T-helper 22 cell (primary cell): ENCODE measurements around the gene ANO1.

Experiments used
- DNase-seq: peaks from one replicate; pipeline ENCODE4 v3.0.0-alpha.2; 2020; ENCODE audit warnings: low read depth

Gene ANO1

DNA sequence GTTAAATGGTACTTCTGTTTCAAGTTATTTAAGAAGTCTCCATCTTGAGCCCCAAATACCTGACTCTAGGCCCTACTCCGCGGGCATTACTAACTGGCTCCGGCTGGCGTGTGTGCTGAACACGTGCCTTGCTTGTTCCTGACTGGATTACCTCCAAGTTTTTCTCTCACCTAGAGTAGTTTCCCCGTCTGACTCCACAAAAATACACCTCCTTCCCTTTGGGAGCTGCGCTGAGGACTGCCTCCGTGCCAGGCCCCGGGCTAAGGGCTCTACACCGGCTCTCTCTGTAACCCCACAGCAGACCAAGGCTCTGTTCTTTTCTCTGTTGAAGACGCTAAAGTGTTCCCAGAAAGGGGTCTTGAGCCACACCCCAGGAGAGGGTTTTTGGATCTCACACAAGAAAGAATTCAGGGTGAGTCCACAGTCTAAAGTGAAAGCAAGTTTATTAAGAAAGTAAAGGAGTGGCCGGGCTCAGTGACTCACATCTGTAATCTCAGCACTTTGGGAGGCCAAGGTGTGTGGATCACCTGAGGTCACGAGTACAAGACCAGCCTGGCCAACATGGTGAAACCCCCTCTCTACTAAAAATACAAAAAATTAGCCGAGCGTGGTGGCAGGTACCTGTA, 61.8 kb downstream of the ANO1 start:
- DNase-seq, result no peak

DNA sequence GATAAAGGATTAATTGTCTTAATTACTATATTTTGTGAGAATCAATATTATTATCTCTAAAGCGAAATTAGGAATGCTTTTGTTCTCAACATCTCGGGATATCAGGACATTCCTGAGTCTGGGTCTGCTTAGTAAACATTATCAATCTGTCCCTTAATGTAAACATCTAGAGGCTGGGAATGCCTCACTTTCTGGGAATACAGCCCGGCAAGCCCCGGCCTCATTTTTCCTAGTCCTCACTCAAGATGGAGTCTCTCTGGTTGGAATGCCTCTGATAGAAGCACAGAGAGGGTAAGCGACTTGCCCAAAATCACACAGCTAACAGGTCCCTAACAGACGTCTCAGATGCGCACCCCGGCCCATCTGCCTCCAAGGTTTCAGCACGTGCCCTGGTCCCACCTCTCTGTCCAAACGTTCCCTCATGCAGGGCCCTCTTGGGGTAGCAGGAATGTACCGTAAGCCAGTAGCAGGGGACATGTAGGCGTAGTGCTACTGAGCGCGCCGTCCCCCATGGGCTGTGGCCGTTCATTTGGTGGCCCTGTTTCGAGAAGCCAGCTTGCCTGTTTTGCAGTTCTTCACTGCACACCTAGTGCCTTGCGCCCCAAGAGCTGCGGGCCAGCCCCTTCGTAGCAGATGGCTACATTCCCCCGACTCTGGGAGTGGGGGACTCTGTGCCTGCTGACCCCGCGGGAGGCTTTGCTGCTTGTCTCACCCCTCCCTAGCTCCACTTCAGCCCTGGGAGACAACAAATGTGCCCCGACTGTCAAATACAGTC, 62.8 kb downstream of the ANO1 start:
- DNase-seq, result no peak

DNA sequence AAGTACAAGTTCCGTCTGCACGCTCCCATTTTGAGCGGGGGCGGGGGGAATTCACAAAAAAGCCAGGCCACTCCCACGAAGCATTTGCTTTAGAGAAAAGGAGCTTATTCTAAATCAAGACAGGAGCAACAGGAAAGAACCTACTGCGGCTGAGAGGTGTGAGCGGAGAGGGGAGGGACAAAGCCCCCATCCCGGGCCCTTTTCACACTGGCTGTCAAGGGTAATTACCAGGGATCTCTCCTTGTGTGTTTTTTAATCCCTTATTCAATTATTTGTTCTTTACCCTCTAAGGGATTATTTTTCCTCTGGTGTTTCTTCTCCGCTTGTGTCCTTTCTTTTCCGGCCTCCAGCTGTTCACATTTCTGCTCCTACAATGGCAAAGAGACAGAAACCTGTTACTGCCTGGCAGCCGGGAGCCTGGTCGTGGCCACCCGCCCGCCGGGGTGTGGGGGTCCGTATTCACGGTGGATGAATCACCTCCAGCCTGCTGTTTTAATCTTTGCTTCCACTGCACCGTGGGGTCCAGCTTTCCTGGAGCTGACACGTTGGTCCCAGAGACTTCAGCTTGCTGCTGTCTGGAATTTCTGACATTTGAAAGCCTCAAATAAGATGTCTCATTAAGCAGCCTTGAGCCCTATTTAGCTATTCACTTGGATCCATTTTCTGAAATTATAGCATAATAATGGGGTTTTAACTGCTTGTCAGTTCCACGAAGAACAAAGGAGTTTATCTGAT, 63.5 kb downstream of the ANO1 start:
- DNase-seq, result no peak

- DNase-seq, result no peak
Measured at GRCh38 chr11:70142221-70142875, 64.2 kb downstream of the ANO1 start.

GRCh38 chr11:70144262-70144661, 66.1 kb downstream of the ANO1 start:
- no peak for DNase-seq

DNA sequence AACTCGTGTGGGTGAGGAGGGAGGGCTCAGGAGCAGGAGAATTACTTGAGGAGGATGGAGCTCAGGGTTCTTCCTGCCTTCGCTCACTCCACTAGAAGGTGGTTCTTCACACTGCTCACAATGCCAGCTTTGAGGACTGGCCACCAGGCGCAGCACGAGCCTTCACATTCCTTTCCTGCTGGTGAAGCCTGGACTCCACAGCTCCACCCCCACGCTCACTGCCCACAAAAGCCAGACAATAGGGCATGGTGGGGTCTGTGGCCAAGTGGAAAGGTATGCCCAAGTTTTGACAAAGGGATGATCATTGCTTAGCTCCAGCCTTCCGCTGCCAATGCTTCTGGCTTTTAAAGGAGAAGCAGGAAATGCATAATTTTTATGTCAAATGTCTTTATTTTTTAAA, 67.0 kb downstream of the ANO1 start:
- no peak for DNase-seq

DNA sequence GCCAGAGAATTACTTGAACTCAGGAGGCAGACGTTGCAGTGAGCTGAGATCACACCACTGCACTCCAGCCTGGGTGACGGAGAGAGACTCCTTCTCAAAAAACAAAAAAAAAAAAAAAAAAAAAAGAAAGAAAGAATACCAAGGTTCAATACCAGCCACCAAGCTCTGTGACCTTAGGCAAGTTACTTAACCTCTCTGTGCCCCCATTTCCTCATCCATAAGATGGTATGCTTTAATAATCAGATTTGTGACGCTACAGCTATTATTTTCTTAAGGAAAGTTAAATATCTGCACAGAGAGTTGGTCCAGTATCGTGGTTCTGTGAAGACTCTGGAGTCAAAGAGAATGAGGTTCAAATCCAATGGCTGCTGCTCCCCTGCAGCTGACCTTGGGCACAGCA, 67.7 kb downstream of the ANO1 start:
- no peak for DNase-seq

DNA sequence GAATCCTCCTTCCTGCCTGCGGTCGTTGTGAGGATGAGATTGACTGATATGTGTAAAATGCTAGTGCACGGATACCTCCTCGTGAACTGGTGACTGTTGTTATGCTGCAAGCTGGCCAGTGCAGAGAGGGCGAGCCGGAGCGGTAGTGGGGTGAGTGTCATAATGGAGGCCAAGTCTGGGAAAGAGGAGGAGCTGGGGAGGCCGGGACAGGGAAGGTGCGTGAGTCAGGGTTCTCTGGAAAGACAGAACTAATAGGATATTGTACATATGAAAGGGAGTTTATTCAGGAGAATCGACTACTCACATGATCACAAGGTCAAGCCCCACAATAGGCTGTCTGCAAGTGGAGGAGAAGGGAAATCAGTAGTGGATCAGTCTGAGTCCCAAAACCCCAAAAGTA, 68.2 kb downstream of the ANO1 start:
- DNase-seq, result no peak

DNA sequence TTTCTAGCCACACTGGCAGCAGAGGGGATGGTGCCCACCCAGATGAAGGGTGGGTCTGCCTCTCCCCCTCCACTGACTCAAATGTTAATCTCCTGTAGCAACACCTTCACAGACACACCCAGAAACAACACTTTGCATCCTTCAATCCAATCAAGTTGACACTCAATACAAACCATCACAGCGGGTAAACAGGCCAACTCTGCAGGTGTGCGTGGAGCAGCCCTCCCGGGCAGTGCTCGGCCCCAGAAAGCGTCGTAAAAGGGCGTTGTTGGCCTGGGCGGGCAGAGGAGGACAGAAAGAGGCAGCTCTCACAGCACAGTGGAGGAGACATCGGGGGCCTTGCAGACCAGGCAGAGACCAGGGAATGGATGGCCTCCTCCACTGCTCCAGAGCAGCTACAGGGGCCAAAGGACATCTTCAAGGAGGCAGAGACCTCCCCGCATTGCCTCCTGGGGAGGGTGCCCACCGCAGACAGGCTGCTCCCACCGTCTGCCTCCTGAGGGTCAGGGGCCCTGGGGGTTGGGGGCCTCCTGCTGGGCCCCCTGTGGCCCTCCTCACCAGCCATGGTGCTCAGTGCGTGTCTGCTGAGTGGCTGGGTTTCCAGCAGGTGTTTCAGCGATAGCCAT, 68.9 kb downstream of the ANO1 start:
- no peak for DNase-seq

DNA sequence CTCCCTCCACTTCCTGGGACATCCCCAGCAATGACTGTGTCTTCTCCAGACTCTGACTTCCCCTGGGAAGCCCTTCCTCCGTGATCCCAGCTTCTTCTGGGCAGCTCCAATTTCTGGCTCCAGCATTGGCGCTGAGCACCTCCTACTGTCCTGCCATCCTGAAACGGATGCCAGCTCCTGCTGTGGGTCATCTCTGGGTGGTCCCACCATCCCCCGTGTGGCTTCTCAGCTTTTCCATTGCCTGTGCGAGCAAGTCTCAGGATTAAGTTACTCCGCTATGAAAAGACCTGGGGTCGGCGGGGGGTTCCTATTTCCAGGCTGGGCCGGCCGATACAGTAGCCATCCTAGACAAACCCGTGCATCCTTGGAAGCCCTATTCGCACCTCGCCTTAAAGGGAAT, 69.6 kb downstream of the ANO1 start:
- no peak for DNase-seq

DNA sequence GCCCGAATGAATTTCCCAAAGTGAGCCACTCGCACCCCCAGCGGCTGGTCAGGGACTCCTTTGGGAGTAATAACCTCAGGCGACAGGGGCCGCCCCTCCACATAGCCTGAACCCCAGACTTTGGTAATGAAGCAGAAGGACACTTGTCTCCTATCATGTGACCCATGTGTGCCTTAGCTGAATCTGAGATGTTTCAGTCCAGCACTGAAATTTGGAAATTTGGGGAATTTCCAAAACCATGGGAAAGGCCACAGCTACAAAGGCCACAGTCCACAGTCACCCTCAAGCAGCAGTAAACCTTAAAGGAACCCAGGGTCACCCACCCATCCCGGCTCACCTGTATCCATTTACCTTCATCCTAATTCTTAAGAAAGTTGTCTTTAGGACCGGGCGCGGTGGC, 73.6 kb downstream of the ANO1 start:
- no peak for DNase-seq

DNA sequence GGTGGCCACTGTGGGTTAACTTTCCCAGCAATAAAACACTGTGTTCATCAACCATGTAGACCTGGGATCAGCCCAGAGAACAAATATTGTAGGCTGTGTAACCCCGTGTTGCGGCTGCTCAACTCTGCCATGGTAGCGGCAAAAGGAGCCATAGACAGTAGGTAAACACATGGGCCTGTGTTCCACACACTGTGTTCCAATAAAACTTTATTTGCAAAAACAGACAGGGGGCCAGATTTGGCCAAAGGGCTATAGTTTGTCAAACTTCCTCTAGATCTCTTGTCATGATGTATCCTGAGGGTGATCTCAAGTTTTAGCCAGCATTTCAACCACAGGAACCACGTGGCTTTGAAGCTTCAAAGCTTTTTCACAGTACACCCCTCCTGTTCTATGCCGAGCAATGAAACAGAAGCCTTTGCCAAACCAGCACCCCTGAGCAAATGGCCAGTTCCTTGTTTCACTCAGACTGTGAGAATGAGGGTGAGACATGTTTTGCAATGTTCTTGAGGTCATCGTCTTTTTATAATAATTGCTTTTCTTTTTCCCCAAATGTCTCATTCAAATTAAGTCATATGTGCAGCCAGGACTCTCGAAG, 75.1 kb downstream of the ANO1 start:
- DNase-seq, result no peak

DNA sequence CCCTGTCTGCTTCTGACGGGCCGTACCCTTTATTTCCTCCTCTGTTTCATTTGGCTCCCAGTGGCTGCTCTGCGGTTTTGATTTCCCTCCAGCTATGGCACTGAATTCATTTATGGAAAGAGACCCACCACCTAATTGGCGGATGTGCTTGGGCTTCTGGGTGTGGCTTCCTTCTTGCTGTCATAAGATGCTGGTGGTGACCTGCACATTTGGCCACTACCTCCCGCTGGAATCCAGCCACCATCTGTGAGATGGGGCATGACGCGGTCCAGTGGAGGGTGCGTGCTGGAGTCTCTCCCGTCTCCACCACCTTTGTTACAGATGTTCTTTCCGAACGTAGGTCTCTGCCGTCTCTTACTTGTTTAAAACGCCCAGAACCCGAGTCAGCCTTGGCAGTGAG, 77.3 kb downstream of the ANO1 start:
- DNase-seq, result no peak

DNA sequence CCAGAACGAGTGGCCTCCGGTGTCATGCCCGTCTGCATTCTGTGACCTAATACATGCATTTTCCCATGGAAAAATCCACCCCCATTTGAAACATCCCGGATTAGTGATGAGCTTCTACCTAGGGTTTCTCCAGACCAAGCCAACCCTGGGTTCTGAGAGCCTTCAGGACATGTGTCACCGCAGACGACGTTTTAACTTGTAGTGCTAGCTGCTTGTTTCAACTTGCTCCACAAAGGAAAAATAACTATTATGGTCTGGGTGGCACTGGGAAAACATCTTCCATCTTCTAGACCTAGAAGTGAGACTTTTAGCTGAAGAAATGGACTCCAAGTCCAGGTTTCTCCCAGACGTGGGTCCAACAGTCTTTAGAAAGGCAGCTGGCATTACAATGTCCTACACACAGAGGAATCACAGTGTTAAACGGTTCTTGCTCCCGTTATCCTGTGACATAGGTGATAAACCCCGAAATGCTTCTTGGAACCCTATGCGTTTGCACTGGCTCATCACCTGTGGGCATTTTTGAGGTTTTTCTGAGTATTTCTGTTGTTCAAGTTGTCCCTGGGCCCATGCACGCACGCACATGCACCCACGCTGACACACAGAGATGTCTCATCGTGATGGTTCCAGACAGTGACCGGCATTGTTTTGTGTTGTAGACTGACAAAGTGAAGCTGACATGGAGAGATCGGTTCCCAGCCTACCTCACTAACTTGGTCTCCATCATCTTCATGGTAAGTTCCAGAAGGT, 78.3 kb downstream of the ANO1 start:
- DNase-seq, result no peak

DNA sequence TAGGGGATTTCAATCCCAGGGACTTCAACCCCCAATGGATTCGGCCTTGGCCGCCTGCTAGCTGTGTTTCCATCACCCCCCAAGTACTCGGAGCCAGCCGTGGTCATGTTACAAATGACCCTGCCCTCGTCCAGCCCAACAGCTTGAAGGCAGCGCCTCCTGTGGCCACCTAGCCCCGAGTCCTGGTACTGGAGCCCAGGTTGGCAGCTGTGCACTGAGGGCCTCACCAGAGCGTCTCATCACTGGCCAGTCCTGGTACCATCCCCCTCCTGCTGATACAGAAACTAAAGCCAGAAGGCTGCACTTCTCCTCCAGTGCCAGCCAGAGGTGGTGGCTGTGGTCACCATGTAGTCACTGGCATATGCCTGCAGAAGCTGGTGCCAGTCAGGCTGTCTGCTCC, 80.1 kb downstream of the ANO1 start:
- no peak for DNase-seq

GRCh38 chr11:70158757-70159389, 80.8 kb downstream of the ANO1 start:
- no peak for DNase-seq

GRCh38 chr11:70159627-70160570, 81.8 kb downstream of the ANO1 start:
- no peak for DNase-seq

- no peak for DNase-seq
Measured at GRCh38 chr11:70161043-70161625, 83.0 kb downstream of the ANO1 start.

DNA sequence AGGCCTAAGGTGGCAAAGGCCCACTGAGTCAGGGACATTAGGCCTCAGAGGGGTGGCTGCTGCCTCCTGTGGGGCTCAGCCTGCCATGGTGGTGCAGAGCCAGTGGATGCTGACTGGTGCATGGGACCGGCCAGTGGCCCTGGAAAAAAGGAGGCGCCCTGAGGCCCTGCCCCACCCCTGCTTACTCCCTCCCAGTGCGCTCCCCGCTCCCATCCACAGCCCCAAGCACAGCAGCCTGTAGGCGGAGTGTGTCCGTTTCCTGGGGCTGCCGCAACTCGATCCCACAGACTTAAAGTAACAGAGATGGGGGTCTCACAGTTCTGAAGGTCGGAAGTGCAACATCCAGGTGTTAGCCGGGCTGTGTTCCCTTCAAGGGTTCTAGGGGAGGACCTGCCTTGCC, 86.6 kb downstream of the ANO1 start:
- no peak for DNase-seq
